22Rv1 (cell line): Measurements from ENCODE around the gene RNASE4.

ENCODE experiments used
- H3K27ac ChIP-seq: fragments of 450-650 bp; 2 replicates; pipeline ENCODE4 v1.5.1; 2017
- ZFX ChIP-seq: fragments of 450-650 bp; IDR thresholded peaks from 2 replicates; pipeline ENCODE4 v1.6.1; 2017; ENCODE audit warnings: antibody characterized with exemption, borderline replicate concordance
- TF ChIP-seq, protein P1 (sequence below): fragments of 450-650 bp; IDR thresholded peaks from 2 replicates; pipeline ENCODE4 v1.5.1; 2017; ENCODE audit warnings: mild to moderate bottlenecking

RNASE4 gene

DNA sequence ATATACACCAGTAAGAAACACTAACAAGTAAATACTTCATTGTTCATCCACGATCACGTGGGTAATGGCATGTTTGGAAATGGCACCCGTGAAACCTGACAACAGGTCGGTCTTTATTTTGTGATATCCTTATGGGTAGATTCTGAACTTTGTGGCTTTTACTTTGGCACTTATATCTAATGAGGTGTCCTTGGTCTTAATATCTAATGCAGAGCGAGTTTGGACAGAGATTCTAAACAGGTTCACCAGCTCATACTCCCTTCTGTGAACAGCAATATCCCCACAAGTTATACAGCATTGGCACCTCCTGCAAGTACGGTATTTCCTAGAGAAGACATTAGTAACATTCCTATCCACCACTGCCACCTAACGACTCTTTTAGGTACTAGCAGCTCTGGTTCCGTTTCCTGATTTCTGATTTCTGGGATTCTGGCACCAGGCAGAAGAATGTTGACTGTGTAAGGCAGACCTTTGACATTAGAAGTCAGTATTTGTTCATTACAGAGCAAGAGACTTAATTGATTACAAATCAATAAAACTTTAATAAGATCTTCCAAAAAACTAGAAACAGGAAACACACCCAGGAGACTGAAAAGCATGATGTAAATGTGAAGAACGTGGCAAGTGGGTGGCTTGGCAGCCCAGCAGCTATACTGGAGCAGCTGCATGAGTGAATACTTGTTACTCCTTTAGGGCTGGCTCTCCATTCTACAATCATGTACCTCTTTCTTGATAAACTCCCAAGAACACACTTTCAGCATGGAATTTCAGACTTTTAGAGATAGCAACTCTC, 6.7 kb downstream of the RNASE4 start:
- H3K27ac ChIP-seq, result peak overlapping the region; percentile 100
- TF ChIP-seq, protein P1, sequence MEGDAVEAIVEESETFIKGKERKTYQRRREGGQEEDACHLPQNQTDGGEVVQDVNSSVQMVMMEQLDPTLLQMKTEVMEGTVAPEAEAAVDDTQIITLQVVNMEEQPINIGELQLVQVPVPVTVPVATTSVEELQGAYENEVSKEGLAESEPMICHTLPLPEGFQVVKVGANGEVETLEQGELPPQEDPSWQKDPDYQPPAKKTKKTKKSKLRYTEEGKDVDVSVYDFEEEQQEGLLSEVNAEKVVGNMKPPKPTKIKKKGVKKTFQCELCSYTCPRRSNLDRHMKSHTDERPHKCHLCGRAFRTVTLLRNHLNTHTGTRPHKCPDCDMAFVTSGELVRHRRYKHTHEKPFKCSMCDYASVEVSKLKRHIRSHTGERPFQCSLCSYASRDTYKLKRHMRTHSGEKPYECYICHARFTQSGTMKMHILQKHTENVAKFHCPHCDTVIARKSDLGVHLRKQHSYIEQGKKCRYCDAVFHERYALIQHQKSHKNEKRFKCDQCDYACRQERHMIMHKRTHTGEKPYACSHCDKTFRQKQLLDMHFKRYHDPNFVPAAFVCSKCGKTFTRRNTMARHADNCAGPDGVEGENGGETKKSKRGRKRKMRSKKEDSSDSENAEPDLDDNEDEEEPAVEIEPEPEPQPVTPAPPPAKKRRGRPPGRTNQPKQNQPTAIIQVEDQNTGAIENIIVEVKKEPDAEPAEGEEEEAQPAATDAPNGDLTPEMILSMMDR, result peak; percentile 87
- TF ChIP-seq ZFX, result no peak

DNA sequence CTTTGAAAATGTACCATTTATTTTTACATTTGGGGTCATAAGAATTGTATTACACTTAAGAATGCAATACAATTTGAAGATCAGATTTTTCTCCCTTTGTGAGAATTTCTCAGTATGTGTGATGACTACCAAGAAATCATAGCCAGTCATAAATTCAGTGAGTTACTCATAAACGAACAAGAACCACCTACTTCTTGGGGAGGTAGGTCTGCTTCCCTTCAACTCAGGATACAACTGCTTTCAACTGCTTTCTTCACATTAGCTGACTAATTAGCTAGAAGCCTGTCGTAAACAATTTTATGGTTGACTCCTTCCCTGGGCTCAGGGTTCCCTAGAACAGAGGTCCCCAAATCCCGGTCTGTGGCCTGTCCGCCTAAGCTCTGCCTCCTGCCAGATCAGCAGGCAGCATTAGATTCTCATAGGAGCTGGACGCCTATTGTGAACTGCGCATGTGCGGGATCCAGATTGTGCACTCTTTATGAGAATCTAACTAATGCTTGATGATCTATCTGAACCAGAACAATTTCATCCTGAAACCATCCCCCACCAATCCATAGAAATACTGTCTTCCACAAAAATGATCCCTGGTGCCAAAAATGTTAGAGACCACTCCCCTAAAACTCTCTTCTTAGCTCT, 7.9 kb downstream of the RNASE4 start:
- no peak overlapping the region for H3K27ac ChIP-seq
- TF ChIP-seq, protein P1, result no peak
- TF ChIP-seq ZFX, result no peak

DNA sequence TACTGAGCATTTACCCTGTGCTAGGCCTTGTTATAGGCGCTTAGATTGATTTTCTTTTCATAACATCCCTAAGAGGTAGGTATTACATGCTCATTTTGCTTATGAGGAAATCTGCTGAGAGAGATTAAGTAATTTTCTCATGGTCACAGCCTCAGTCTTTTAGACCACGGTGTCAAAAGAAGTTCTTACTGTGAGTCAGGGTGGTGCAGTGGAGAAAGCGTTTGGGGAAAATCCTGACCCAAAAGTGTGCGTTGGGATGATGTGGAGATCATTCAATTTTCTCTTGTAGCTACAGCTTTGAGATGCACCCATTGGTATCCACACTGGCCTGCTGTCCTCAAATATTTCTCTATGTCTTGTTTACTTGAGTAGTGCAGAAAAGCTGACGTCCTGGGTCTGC, 12.4 kb downstream of the RNASE4 start:
- 0 out of 2 replicates have a peak overlapping the region, but pooled peaks have one; percentile 1 for H3K27ac ChIP-seq
- no peak for TF ChIP-seq ZFX
- TF ChIP-seq, protein P1, result no peak

DNA sequence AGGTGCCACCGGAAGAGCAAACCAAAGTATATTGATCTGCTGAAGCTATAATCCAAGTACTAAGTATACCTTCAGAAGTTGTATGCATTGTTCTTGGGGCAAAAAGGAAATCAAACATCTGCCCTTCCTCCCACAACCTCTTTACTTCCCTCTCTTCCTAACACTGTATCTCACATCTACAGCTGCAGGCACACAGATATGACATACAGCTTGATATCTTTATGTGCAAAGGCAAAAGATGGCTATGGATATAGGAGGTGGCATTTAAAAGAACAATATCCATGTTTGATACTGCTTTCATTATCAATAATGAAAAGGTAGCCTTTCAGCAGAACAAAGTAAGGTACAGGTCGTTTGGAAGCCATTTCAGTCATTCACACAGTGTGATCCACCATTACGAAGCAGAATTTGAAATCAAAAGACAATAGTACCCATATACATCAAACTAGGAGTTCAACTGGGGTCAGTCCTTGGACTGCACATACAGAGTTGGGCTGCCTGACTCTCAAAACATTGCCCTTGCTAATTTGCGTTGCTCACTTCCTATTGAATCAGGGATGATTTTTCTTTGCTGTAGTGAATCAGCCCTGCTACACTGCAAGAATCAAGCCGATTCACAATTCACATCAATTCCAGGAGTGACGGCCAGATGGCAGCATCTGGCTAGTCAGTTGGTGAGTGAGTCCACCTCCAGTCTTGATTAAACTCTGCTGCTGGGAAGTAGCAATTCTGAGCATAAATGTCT, 13.1 kb downstream of the RNASE4 start:
- H3K27ac ChIP-seq, result 0 out of 2 replicates have a peak overlapping the region, but pooled peaks have one; percentile 1
- TF ChIP-seq, protein P1, result peak; percentile 84
- no peak for TF ChIP-seq ZFX

DNA sequence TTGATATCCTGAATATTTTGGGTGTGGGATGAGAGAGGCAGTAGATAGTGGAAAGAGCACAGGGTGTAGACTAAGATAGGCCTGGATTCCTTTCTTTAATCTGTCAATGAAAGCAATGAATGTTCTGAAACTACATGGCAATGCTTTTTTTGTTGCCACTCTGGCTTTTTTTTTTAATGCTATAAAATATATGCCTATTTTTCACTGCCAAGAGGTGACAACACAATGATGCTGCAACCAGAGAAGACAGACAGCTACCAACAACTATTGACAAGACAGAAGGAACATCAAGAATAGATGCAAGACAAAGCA, 13.6 kb downstream of the RNASE4 start:
- TF ChIP-seq, protein P1, result peak; percentile 35
- TF ChIP-seq ZFX, result no peak

DNA sequence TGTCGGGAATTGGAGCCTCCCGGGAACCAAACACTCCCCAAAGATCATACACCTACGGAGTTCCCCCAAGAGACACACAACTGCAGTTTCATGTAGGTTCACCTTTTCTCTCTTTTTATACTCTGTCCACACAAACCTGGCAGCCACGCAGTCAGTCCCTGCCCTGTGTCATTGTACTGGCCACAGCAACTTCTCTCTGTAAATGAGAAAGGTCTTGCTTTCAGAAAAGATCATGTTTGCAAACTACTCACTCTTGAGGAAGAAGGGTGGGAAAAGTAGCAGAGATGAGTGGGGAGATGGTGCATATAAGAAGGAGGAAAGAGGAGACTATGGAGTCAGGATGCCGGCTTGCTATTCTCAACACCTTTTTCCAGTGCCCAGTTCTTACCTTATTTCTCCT, 14.6 kb downstream of the RNASE4 start:
- no peak overlapping the region for H3K27ac ChIP-seq
- TF ChIP-seq ZFX, result no peak
- TF ChIP-seq, protein P1, result no peak

More for the DNA sequence above, 13.6 kb downstream of the RNASE4 start:
- 0 out of 2 replicates have a peak overlapping the region, but pooled peaks have one; percentile 1 for H3K27ac ChIP-seq
